ENCODE results near the gene PLD1. TPM values are rescaled to one million over a fixed set of nuclear protein-coding genes. Genes with fewer than 3 reads are reported as not detected.

PLD1 gene
- total and polyA plus RNA-seq, 11 donors: 12.3 to 106 (median 61.0) TPM

GRCh38 chr3:171687064-171687463, 123.2 kb downstream of the PLD1 start:
- intact Hi-C loops (cut with DNase I): loop anchor here in 1 of 10 donors (5.0 kb wide), 1 partner anchor 50 kb away; no protein-coding TSS in a partner anchor
- DNase-seq (no peak), ATAC-seq (no peak)
- Histone ChIP-seq H3K4me3 (no peak overlapping the region), H3K9me3 (no peaks in the 10 kb centered on the region), H3K27ac (no peak overlapping the region), H3K4me1 (peaks cover 0 to 37% (median 12%) of the 10 kb centered on the region in 12 donors), H3K36me3 (peaks cover 0 to 88% (median 25%) of the 10 kb centered on the region in 9 donors), H3K27me3 (no peaks in the 10 kb centered on the region)
- 90 to 95% (median 94%) methylated on average over 5 of the region's 5 CpGs for WGBS, 4 donors
- no peak for TF ChIP-seq CTCF (IDR thresholded peaks at IDR 0.05)
- no peak for TF ChIP-seq POLR2A (IDR thresholded peaks at IDR 0.05)

- H3K4me3 ChIP-seq: no peak overlapping the region
- peaks cover 0 to 24% (median 12%) of the 10 kb centered on the region in 12 donors for H3K4me1 ChIP-seq
- intact Hi-C loops (cut with DNase I): loop anchor here in 1 of 10 donors (5.0 kb wide), 1 partner anchor 52 kb away; no protein-coding TSS in a partner anchor
- H3K27me3 ChIP-seq: no peaks in the 10 kb centered on the region
- no peaks in the 10 kb centered on the region for H3K9me3 ChIP-seq
- H3K36me3 ChIP-seq: peaks cover 0 to 82% (median 25%) of the 10 kb centered on the region in 9 donors
- ATAC-seq (no peak), DNase-seq (no peak)
- H3K27ac ChIP-seq: no peak overlapping the region
- WGBS, 4 donors: 92 to 97% (median 96%) methylated on average over 6 of the region's 6 CpGs
- TF ChIP-seq POLR2A (IDR thresholded peaks at IDR 0.05): no peak
- TF ChIP-seq CTCF (IDR thresholded peaks at IDR 0.05): no peak
Measured at GRCh38 chr3:171685116-171685895, 125.0 kb downstream of the PLD1 start.

GRCh38 chr3:171684221-171684620, 126.1 kb downstream of the PLD1 start:
- TF ChIP-seq CTCF (IDR thresholded peaks at IDR 0.05) (no peak), POLR2A (IDR thresholded peaks at IDR 0.05) (no peak)
- Histone ChIP-seq H3K36me3 (peaks cover 0 to 73% (median 25%) of the 10 kb centered on the region in 9 donors), H3K9me3 (no peaks in the 10 kb centered on the region), H3K4me3 (no peak overlapping the region), H3K27me3 (no peaks in the 10 kb centered on the region), H3K4me1 (peaks cover 0 to 16% (median 12%) of the 10 kb centered on the region in 12 donors), H3K27ac (no peak overlapping the region)
- no peak for DNase-seq
- 52 to 74% (median 61%) methylated on average over 2 of the region's 2 CpGs for WGBS, 4 donors
- intact Hi-C loops (cut with DNase I): no loop called here
- no peak for ATAC-seq

- DNase-seq (no peak), ATAC-seq (no peak)
- Histone ChIP-seq H3K36me3 (peaks cover 0 to 63% (median 22%) of the 10 kb centered on the region in 9 donors), H3K4me3 (no peak overlapping the region), H3K27me3 (no peaks in the 10 kb centered on the region), H3K4me1 (peaks cover 0 to 5% (median 2%) of the 10 kb centered on the region in 12 donors), H3K9me3 (no peaks in the 10 kb centered on the region), H3K27ac (no peak overlapping the region)
- WGBS, 4 donors: 94 to 96% (median 94%) methylated on average over 3 of the region's 3 CpGs
- TF ChIP-seq CTCF (IDR thresholded peaks at IDR 0.05) (no peak), POLR2A (IDR thresholded peaks at IDR 0.05) (no peak)
- intact Hi-C loops (cut with DNase I): no loop called here
Measured at GRCh38 chr3:171682743-171683142, 127.5 kb downstream of the PLD1 start.

Data from heart left ventricle (tissue), 16 donors.